HG02870 (cell line): ENCODE data around the gene EMP2.

ENCODE experiments used
- ATAC-seq: cut with Tn5 transposase; IDR thresholded peaks from one replicate; pipeline ENCODE4 v1.9.1; 2021; ENCODE audit warnings: mild to moderate bottlenecking, moderate library complexity; ENCODE audit not compliant: unreplicated experiment

Gene EMP2

GRCh38 chr16:10494343-10495030 lies 85.9 kb downstream of the EMP2 start:
- ATAC-seq: no peak

GRCh38 chr16:10493276-10493675 lies 87.1 kb downstream of the EMP2 start:
- ATAC-seq: no peak

GRCh38 chr16:10490141-10490540 lies 90.3 kb downstream of the EMP2 start:
- ATAC-seq: no peak

- ATAC-seq: no peak
These were observed 94.6 kb downstream of the EMP2 start for GRCh38 chr16:10485698-10486382.

GRCh38 chr16:10485159-10485558 lies 95.2 kb downstream of the EMP2 start:
- ATAC-seq: no peak

- no peak for ATAC-seq
These were observed 100.2 kb downstream of the EMP2 start for GRCh38 chr16:10480151-10480550.
